HepG2 (cell line): ENCODE data around the gene KDELR3. TPM values are rescaled to one million over a fixed set of nuclear protein-coding genes. Genes with fewer than 3 reads are reported as not detected.

Source experiments
- ATAC-seq: fragments of 200-7000 bp; cut with Tn5 transposase; 3 replicates; pipeline ENCODE4 v1.9.1; 2020; ENCODE audit warnings: mild to moderate bottlenecking, moderate library complexity
- BruUV-seq: library from RNA; stranded (reverse); fragments of 400-500 nt; replicated peaks from 2 replicates; lab custom pipeline; 2021; lab: Mats Ljungman, UMichigan
- CTCF ChIA-PET: fragments of 300-600 bp; formaldehyde crosslinking; extraction: SDS; loops from one replicate; lab custom pipeline; 2021; ENCODE audit warnings: low total read pairs, inconsistent platforms, low intra/inter-chr PET ratio; lab: Yijun Ruan, JAX
- POLR2A ChIA-PET: fragments of 350-600 bp; sonication (Branson Sonifier 250); formaldehyde crosslinking; loops from one replicate; lab custom pipeline; 2020; ENCODE audit warnings: antibody characterized with exemption, inconsistent platforms; lab: Yijun Ruan, JAX
- DNase-seq: peaks from one replicate; pipeline ENCODE4 v3.0.0-alpha.2; 2015; ENCODE audit warnings: low spot score
- FAIRE-seq: peaks from 3 replicates; lab custom pipeline; 2011; peaks lifted over from hg19 to GRCh38; lab: Jason Lieb, UNC
- H2AFZ ChIP-seq: one replicate; pipeline ENCODE4 v1.6.1; 2011; ENCODE audit warnings: low read length, inconsistent platforms
- H3K27ac ChIP-seq: fragments of 300-600 bp; 3 replicates; pipeline ENCODE4 v1.8.0; 2011; ENCODE audit warnings: mixed run types, mild to moderate bottlenecking, mixed read lengths, low read length, inconsistent platforms; ENCODE audit not compliant: insufficient read depth; ENCODE audit errors: extremely low read length
- H3K27me3 ChIP-seq, 2 experiments: fragments of 200-600 bp in 1 of 2; 2 replicates in 1 of 2; 3 replicates in 1 of 2; pipeline versions ENCODE4 v1.6.0 to v1.8.0; 2011; ENCODE audit warnings: low read length in 2 of 2, mild to moderate bottlenecking in 2 of 2, moderate library complexity in 2 of 2, inconsistent platforms in 1 of 2; ENCODE audit not compliant: insufficient read depth in 2 of 2, control insufficient read depth in 1 of 2
- H3K36me3 ChIP-seq, 2 experiments: fragments of 200-600 bp in 1 of 2; replicated peaks in 1 of 2; 2 replicates in 1 of 2; 3 replicates in 1 of 2; pipeline versions ENCODE4 v1.5.1 to v1.8.0; 2011; ENCODE audit warnings: low read length in 2 of 2, inconsistent platforms in 1 of 2; ENCODE audit not compliant: insufficient read depth in 2 of 2, control insufficient read depth in 1 of 2
- H3K4me1 ChIP-seq: 2 replicates; pipeline ENCODE4 v1.5.1; 2012; ENCODE audit warnings: low read length, inconsistent platforms; ENCODE audit not compliant: insufficient read depth
- H3K4me2 ChIP-seq: 2 replicates; pipeline ENCODE4 v1.6.0; 2011; ENCODE audit warnings: low read depth, low read length, inconsistent platforms
- H3K4me3 ChIP-seq, 3 experiments: fragments of 200-600 bp in 1 of 3; sonication (generic), shearing (Covaris generic) in 1 of 3; replicated peaks in 1 of 3; 2 replicates each; pipeline ENCODE4 v1.5.1; 2011 to 2016; ENCODE audit warnings: low read length in 3 of 3, inconsistent platforms in 2 of 3, low read depth in 2 of 3, mild to moderate bottlenecking in 2 of 3, control low read depth in 1 of 3, mixed read lengths in 1 of 3; ENCODE audit not compliant: insufficient read depth in 1 of 3
- H3K79me2 ChIP-seq: one replicate; pipeline ENCODE4 v1.6.1; 2011; ENCODE audit warnings: low read length, inconsistent platforms; ENCODE audit not compliant: insufficient read depth
- H3K9ac ChIP-seq: 2 replicates; pipeline ENCODE4 v1.6.0; 2011; ENCODE audit warnings: mild to moderate bottlenecking, low read depth, low read length, inconsistent platforms; ENCODE audit not compliant: insufficient read depth
- H3K9me3 ChIP-seq: 2 replicates; pipeline ENCODE4 v1.5.1; 2012; ENCODE audit warnings: mild to moderate bottlenecking, low read length
- H4K20me1 ChIP-seq: 2 replicates; pipeline ENCODE4 v1.6.0; 2011; ENCODE audit warnings: inconsistent platforms, mild to moderate bottlenecking, low read length, moderate library complexity; ENCODE audit not compliant: insufficient read depth
- AGO2 ChIP-seq: fragments of 200-400 bp; formaldehyde crosslinking; optimal IDR thresholded peaks from 2 replicates; pipeline ENCODE3; 2017; ENCODE audit warnings: mild to moderate bottlenecking, low read depth, low read length, moderate library complexity
- ATRX ChIP-seq: sonication (generic); formaldehyde crosslinking; IDR thresholded peaks from 2 replicates; pipeline ENCODE4 v1.4.0; 2020; ENCODE audit warnings: missing genetic modification reagents, borderline replicate concordance
- FOXO4 ChIP-seq: sonication (generic); formaldehyde crosslinking; conservative IDR thresholded peaks from 2 replicates; pipeline ENCODE4 v1.8.1; 2023; ENCODE audit warnings: missing genetic modification reagents
- FOXP4 ChIP-seq: sonication (generic); formaldehyde crosslinking; IDR thresholded peaks from 2 replicates; pipeline ENCODE4 v1.4.0; 2020; ENCODE audit warnings: missing genetic modification reagents
- GATAD1 ChIP-seq: IDR thresholded peaks from 2 replicates; pipeline ENCODE4 v1.6.1; 2016; ENCODE audit warnings: missing genetic modification reagents, missing compliant biosample characterization
- PHF5A ChIP-seq: IDR thresholded peaks from one replicate; pipeline ENCODE4 v1.6.1; 2018; ENCODE audit warnings: low read depth, missing genetic modification reagents; ENCODE audit not compliant: unreplicated experiment
- POLR2G ChIP-seq: fragments of 200-400 bp; formaldehyde crosslinking; IDR thresholded peaks from 2 replicates; pipeline ENCODE4 v1.6.1; 2018; ENCODE audit warnings: mild to moderate bottlenecking, low read depth, low read length, moderate library complexity
- ZNF281 ChIP-seq: sonication (generic); formaldehyde crosslinking; IDR thresholded peaks from 2 replicates; pipeline ENCODE4 v1.4.0; 2020; ENCODE audit warnings: missing genetic modification reagents, borderline replicate concordance
- ZNF460 ChIP-seq: sonication (generic); formaldehyde crosslinking; IDR thresholded peaks from 2 replicates; pipeline ENCODE4 v1.5.1; 2020; ENCODE audit warnings: missing genetic modification reagents, mild to moderate bottlenecking, borderline replicate concordance
- WGBS: methylation state at CpG from one replicate; pipeline ENCODE4 v1.1.6; 2017; ENCODE audit warnings: low lambda C conversion rate; 5-methylcytosine and 5-hydroxymethylcytosine counted together
- in situ Hi-C: cut with HindIII; loops from 2 replicates; pipeline ENCODE4 v1.10.0; 2017; ENCODE audit warnings: low pct_unique_long_range_greater_than_20kb; ENCODE audit not compliant: extremely low pct_ligation_motif_present
- intact Hi-C: fragments of 100-400 bp; cut with micrococcal nuclease; formaldehyde crosslinking; loops from one replicate; pipeline ENCODE4 v1.10.0; 2022; ENCODE audit not compliant: unreplicated experiment
- polyA plus RNA-seq, 8 experiments: library from polyadenylated mRNA; depleted of rRNA in 3 of 8; stranded (reverse) in 7 of 8; unstranded in 1 of 8; fragments of >200 nt; fragmentation: Illumina TruSeq in 4 of 8; extraction: Trizol in 4 of 8; gene quantifications; 2 replicates each; pipeline versions ENCODE4 v1.2.1 to v1.2.3, GENCODE V29; 2011 to 2016; ENCODE audit warnings: low read depth in 4 of 8, missing spikeins in 1 of 8, mixed read lengths in 1 of 8; ENCODE audit not compliant: insufficient read depth in 1 of 8
- total RNA-seq, 5 experiments: library from RNA; depleted of rRNA; stranded (reverse); fragments of >200 nt; fragmentation: Illumina TruSeq; extraction: Trizol; gene quantifications; 2 replicates each; pipeline ENCODE4 v1.2.3, GENCODE V29; 2016; ENCODE audit warnings: low read depth in 1 of 5

Gene KDELR3
- total and polyA plus RNA-seq, 2 of the 13 experiments (the other 11 are each of a cell fraction or from before 2014, with no cell fraction given), result 24.2 to 65.7 TPM

- TF ChIP-seq POLR2G (peak; percentile 32; the same call in 1 of the 2 replicates), FOXO4 (CRISPR knock-in tag) (0 out of 2 replicates have a peak, but pooled peaks have one; percentile 19), AGO2 (peak; percentile 84)
These were observed 21.2 kb downstream of the KDELR3 start (continued) for GRCh38 chr22:38489142-38489541.

GRCh38 chr22:38489561-38490145, 21.8 kb downstream of the KDELR3 start:
- no peaks in the 10 kb centered on the region for H3K79me2 ChIP-seq

More at GRCh38 chr22:38489561-38490145, 21.8 kb downstream of the KDELR3 start:
- no TSS peak for BruUV-seq
- in situ Hi-C loops, result no loop called here
- intact Hi-C loops, result no loop called here
- TF ChIP-seq ATRX (CRISPR knock-in tag) (no peak), ZNF460 (CRISPR knock-in tag) (no peak), PHF5A (no peak), POLR2G (peak; percentile 12; the same call in 1 of the 2 replicates), FOXP4 (CRISPR knock-in tag) (no peak), ZNF281 (CRISPR knock-in tag) (no peak), GATAD1 (no peak)
- ChIA-PET CTCF (no interaction called here), POLR2A (interaction anchor here (2.7 to 3.6 kb wide), 2 partner anchors 8 to 12 kb away, joined by 16 to 18 read pairs; no protein-coding TSS in a partner anchor)
- H3K36me3 ChIP-seq, result peaks cover 31 to 80% of the 10 kb centered on the region in 2 experiments
- H2AFZ ChIP-seq, result no peak overlapping the region
- H3K9ac ChIP-seq, result no peak overlapping the region
- FAIRE-seq (no peak), ATAC-seq (no peak), DNase-seq (no peak)
- H4K20me1 ChIP-seq, result no peaks in the 10 kb centered on the region
- H3K27me3 ChIP-seq, result no peaks in the 10 kb centered on the region
- H3K9me3 ChIP-seq, result no peaks in the 10 kb centered on the region
- peak overlapping the region; percentile 34 for H3K27ac ChIP-seq
- no peak overlapping the region for H3K4me3 ChIP-seq
- H3K4me2 ChIP-seq, result no peak overlapping the region
- WGBS, result 97% methylated on average over 6 of the region's 7 CpGs
- H3K4me1 ChIP-seq, result peaks cover 34% of the 10 kb centered on the region
